ENCODE measurements around the gene ABHD17B.
A peak's percentile ranks its signal among the peaks of the same experiment; 100 is the strongest.

- TF ChIP-seq CTCF (IDR thresholded peaks at IDR 0.05; ENCODE audit: low read depth, low read length, missing input control) (no peak), RAD21 (IDR thresholded peaks at IDR 0.05) (peak; percentile 44 to 50), JUND (IDR thresholded peaks at IDR 0.05) (no peak), GABPA (IDR thresholded peaks at IDR 0.05 in 1 of 2, conservative IDR thresholded peaks at IDR 0.05 in 1 of 2) (no peak), EGR1 (IDR thresholded peaks at IDR 0.05; ENCODE audit: low read depth in 2 of 2) (no peak), FOXA2 (IDR thresholded peaks at IDR 0.05) (no peak), MAX (IDR thresholded peaks at IDR 0.05) (no peak), HNF4G (IDR thresholded peaks at IDR 0.05) (no peak), TAF1 (conservative IDR thresholded peaks at IDR 0.05) (no peak), YY1 (IDR thresholded peaks at IDR 0.05) (no peak), REST (IDR thresholded peaks at IDR 0.05) (no peak)
Observed at GRCh38 chr9:71847892-71848291, 63.1 kb downstream of the ABHD17B start.
